Measurements from ENCODE around the gene FAM118A.
A peak's percentile ranks its signal among the peaks of the same experiment; 100 is the strongest.
"Not testable (repeated sequence)": the region's sequence is repeated elsewhere in the genome, so short reads cannot be mapped to it uniquely, and the experiment has no call there.

FAM118A gene

GRCh38 chr22:45334068-45334467, 24.3 kb downstream of the FAM118A start:
- no peak for FAIRE-seq

- no peak for FAIRE-seq
Measured at GRCh38 chr22:45334528-45334927, 24.8 kb downstream of the FAM118A start.

- no peak for FAIRE-seq
Measured at GRCh38 chr22:45335021-45335818, 25.5 kb downstream of the FAM118A start.

GRCh38 chr22:45335854-45336522, 26.3 kb downstream of the FAM118A start:
- FAIRE-seq = no peak

GRCh38 chr22:45336971-45337431, 27.3 kb downstream of the FAM118A start:
- FAIRE-seq = no peak

- no peak for FAIRE-seq
Measured at GRCh38 chr22:45337536-45337935, 27.8 kb downstream of the FAM118A start.

- no peak for FAIRE-seq
Measured at GRCh38 chr22:45338795-45339194, 29.1 kb downstream of the FAM118A start.

GRCh38 chr22:45340323-45340722, 30.6 kb downstream of the FAM118A start:
- FAIRE-seq = no peak

- FAIRE-seq = no peak
Measured at GRCh38 chr22:45341498-45341897, 31.8 kb downstream of the FAM118A start.

- FAIRE-seq = no peak
Measured at GRCh38 chr22:45343143-45343542, 33.4 kb downstream of the FAM118A start.

GRCh38 chr22:45344334-45344733, 34.6 kb downstream of the FAM118A start:
- FAIRE-seq = no peak

GRCh38 chr22:45349916-45350315, 40.2 kb downstream of the FAM118A start:
- no peak for FAIRE-seq

- no peak for FAIRE-seq
Measured at GRCh38 chr22:45351956-45352355, 42.2 kb downstream of the FAM118A start.

- not testable (repeated sequence) for FAIRE-seq
Measured at GRCh38 chr22:45352757-45353156, 43.0 kb downstream of the FAM118A start.

- FAIRE-seq = no peak
Measured at GRCh38 chr22:45353786-45354185, 44.1 kb downstream of the FAM118A start.

GRCh38 chr22:45357490-45357889, 47.8 kb downstream of the FAM118A start:
- FAIRE-seq = no peak

GRCh38 chr22:45358127-45358526, 48.4 kb downstream of the FAM118A start:
- FAIRE-seq = no peak

GRCh38 chr22:45359627-45360026, 49.9 kb downstream of the FAM118A start:
- no peak for FAIRE-seq

- no peak for FAIRE-seq
Measured at GRCh38 chr22:45366713-45367112, 57.0 kb downstream of the FAM118A start.

GRCh38 chr22:45373592-45373991, 63.9 kb downstream of the FAM118A start:
- FAIRE-seq = not testable (repeated sequence)

GRCh38 chr22:45376009-45376408, 66.3 kb downstream of the FAM118A start:
- no peak for FAIRE-seq

GRCh38 chr22:45376703-45377102, 67.0 kb downstream of the FAM118A start:
- peak; percentile 78 for FAIRE-seq

GRCh38 chr22:45381348-45381747, 71.6 kb downstream of the FAM118A start:
- FAIRE-seq = no peak

- no peak for FAIRE-seq
Measured at GRCh38 chr22:45389546-45389945, 79.8 kb downstream of the FAM118A start.
